ENCODE measurements around the gene POTEC.
"Not testable (repeated sequence)": the region's sequence is repeated elsewhere in the genome, so short reads cannot be mapped to it uniquely, and the experiment has no call there.

POTEC gene

GRCh38 chr18:14543446-14543964 lies at the start of gene POTEC:
Gene POTEC (minus strand): TSS chr18:14543600. CDS start chr18:14543146, 454 bp downstream.
- H3K4me3 ChIP-seq (ENCODE audit: low read depth, low read length): not testable (repeated sequence)

- no peak overlapping the region for H3K4me3 ChIP-seq (ENCODE audit: low read depth, low read length)
- TF ChIP-seq, protein P1, sequence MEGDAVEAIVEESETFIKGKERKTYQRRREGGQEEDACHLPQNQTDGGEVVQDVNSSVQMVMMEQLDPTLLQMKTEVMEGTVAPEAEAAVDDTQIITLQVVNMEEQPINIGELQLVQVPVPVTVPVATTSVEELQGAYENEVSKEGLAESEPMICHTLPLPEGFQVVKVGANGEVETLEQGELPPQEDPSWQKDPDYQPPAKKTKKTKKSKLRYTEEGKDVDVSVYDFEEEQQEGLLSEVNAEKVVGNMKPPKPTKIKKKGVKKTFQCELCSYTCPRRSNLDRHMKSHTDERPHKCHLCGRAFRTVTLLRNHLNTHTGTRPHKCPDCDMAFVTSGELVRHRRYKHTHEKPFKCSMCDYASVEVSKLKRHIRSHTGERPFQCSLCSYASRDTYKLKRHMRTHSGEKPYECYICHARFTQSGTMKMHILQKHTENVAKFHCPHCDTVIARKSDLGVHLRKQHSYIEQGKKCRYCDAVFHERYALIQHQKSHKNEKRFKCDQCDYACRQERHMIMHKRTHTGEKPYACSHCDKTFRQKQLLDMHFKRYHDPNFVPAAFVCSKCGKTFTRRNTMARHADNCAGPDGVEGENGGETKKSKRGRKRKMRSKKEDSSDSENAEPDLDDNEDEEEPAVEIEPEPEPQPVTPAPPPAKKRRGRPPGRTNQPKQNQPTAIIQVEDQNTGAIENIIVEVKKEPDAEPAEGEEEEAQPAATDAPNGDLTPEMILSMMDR (IDR thresholded peaks at IDR 0.05; ENCODE audit: low read depth, low read length): no peak
Observed at GRCh38 chr18:14577971-14578370, 34.6 kb upstream of the POTEC start.

DNA sequence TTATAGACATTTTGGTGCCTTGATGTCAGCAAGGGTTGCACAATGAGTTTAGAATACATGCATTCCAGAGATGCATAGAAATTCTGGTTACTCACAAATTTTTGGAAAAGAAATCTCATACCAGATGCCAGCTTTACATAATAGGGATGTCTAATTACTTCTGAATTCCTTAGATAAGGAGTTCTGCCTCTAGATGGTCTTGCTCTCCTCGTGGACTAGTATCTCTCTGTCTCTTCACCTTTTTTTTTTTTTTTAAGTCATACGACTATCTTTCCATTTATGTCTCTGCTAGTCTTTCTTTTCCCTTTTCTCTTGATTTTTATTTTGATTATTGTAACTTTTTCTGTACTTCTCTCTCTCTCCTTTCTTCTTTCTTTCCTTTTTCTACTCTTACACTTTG lies 16.1 kb upstream of the POTEC start:
- H3K4me3 ChIP-seq (ENCODE audit: low read depth, low read length): not testable (repeated sequence)

DNA sequence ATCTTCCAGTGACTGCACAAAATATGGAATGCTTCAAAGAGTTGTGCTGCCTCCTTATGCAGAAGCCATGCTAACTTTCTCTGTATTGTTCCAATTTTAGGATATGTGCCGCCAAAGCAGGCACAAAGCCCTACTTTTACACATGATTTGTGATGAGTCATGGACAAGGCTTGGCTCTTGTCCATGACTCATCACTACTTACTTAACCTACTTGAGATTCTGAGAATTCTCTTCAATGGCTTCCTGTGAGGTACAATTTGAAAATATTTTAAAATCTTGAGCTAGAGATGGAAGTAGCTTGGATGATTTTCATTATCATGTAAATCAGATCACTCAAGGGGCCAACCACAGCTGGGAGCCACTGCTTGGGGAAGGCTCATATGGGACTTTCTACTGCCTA lies 11.7 kb downstream of the POTEC start:
- not testable (repeated sequence) for H3K4me3 ChIP-seq (ENCODE audit: low read depth, low read length)

- not testable (repeated sequence) for H3K4me3 ChIP-seq (ENCODE audit: low read depth, low read length)
Observed at GRCh38 chr18:14510707-14511106, 32.7 kb downstream of the POTEC start.

GRCh38 chr18:14503691-14504090 lies 39.7 kb downstream of the POTEC start:
- H3K4me3 ChIP-seq (ENCODE audit: low read depth, low read length): not testable (repeated sequence)

DNA sequence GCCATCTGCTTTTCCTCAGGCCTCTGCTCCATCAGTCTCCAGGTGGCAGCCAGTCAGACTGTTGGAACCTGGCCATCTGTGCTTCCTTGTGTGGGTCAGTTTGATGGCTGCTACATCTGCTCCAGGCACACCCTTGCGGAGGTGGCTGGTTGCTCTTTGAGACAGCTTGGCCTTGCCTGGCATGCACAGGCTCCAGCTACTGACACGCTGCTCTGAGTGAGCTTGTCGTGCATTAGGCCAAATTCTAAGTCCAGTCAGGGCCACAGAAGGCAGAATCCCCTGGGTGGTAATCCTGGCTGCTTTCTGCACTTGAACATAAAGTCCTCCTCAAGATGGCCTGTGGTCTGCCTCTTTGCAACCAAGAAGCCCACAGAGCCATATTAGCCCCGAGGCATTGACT lies 41.5 kb downstream of the POTEC start:
- not testable (repeated sequence) for H3K4me3 ChIP-seq (ENCODE audit: low read depth, low read length)

GRCh38 chr18:14489256-14490014 lies 54.0 kb downstream of the POTEC start:
- H3K4me3 ChIP-seq (ENCODE audit: low read depth, low read length): not testable (repeated sequence)

DNA sequence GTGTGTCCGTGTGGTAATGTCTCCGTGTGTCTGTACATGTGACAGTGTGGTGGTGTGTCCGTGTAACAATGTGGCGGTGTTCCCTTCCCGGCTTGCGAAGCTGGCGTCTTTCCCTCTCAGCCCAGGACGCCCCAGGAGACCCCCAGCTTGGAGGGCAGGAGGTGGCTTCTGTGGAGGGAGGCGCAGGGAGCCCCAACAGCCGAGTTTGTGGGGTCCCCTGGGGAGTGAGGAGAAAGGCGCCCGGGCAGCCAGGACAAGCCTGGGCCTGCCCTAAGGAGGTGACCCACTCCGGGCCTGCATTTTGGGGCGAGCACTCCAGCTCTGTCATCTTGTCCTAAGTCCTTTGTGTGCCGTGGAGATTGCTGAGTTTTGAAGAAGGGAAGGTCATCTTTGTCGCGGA lies 54.6 kb downstream of the POTEC start:
- H3K4me3 ChIP-seq (ENCODE audit: low read depth, low read length): not testable (repeated sequence)

GRCh38 chr18:14486926-14487580 lies 56.3 kb downstream of the POTEC start:
- not testable (repeated sequence) for H3K4me3 ChIP-seq (ENCODE audit: low read depth, low read length)

- not testable (repeated sequence) for H3K4me3 ChIP-seq (ENCODE audit: low read depth, low read length)
Observed at GRCh38 chr18:14479076-14479475, 64.3 kb downstream of the POTEC start.

DNA sequence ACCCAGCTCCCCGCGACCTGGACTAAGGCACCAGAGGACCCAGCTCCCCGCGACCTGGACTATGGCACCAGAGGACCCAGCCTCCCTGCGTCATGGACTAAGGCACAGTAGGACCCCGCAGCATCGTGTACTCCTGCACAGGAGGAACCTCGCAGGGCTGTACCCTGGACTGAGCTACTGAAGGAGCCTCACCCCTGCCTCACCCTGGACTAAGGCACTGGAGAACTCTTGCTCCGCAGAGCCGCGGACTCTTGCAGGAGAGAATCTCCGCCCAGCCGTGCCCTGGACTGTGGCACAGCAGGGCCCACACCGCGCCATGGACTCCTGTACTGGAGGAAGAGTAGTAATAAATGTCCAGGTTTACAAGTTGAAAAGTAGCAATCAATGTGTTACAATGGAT lies 67.9 kb downstream of the POTEC start:
- H3K4me3 ChIP-seq (ENCODE audit: low read depth, low read length): not testable (repeated sequence)

DNA sequence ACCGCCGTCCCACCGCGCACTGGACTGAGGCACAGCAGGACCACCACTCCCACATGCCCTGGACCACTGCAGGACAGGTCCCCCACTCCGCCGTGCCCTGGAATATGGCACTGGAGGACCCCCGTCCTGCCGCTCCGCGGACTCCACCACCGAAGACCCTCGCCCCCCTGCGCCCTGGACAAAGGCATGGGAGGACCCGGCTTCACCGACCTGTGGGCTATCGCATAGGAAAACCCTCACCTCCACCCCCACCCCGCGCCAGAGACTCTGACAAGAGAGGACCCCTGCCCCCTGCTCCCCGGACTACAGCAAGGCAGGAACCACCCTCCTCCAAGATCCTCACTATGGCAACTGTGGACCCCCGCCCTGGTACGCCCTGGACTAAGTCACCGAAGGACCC lies 68.6 kb downstream of the POTEC start:
- H3K4me3 ChIP-seq (ENCODE audit: low read depth, low read length): not testable (repeated sequence)

DNA sequence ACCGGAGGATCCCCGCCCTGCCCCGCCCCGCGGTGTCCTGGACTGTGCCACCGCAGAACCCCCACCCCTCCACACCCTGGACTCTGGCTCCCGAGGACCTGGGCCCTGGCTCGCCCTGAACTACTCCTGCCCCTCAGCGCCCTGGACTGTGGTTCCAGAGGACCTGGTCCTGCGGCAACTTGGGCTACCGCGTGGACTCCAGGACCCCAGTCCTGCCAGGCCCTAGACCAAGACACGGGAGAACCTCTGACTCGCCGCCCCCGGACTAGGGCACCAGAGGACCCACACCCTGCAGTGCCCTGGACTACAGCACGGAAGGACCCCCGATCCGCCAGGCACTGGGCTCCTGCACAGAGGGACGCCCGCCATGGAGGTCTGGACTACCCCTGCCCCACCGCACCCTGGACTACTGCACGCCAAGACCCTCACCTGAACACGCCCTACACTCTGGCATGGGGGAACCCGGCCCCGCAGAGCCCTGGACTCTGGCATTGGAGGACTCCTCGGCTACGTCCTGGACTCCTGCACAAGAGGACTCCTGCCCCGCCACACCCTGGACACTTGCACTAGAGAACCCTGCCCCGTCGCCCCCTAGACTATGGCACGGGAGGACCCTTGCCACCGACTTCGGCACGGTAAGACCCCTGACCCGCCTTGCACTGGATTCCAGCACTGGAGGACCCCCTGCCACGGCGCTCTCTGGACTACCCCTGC lies 69.2 kb downstream of the POTEC start:
- H3K4me3 ChIP-seq (ENCODE audit: low read depth, low read length): not testable (repeated sequence)

DNA sequence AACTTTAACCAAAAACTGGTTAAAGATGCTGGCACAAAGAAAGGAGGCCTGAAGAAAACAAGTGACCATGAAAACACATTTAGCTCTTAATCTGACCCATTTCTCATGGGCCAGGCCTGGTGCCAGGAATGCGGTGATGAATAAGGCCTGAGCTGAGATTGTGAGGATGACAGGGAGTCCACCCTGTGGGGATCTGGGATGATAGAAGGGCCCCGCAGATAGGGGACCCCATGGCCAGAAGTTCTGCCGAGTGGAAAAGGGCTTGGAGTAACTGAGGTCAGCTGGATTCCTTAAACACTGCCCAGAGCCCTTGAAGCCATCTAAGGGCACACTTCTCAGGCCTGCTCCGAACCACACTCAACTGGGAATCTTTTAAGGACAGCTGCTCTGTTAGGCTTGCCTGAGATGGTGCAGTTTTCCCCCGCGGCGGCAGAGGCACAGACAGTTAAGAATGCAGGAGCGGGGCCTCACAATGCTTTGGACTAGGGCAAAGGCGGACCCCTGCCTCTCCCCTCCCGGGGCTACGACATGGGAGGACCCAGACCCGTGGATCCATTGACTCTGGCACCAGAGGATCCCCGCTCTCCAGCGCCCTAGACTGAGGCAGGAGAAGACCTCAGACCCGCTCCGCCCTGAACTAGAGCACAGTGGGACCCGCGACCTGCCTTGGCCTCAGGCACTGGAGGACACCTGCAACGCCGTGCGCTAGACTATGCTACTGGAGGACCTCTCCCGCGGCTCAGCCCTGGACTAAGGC lies 70.0 kb downstream of the POTEC start:
- H3K4me3 ChIP-seq (ENCODE audit: low read depth, low read length): not testable (repeated sequence)

- H3K4me3 ChIP-seq (ENCODE audit: low read depth, low read length): not testable (repeated sequence)
Observed at GRCh38 chr18:14471286-14471685, 72.1 kb downstream of the POTEC start.

DNA sequence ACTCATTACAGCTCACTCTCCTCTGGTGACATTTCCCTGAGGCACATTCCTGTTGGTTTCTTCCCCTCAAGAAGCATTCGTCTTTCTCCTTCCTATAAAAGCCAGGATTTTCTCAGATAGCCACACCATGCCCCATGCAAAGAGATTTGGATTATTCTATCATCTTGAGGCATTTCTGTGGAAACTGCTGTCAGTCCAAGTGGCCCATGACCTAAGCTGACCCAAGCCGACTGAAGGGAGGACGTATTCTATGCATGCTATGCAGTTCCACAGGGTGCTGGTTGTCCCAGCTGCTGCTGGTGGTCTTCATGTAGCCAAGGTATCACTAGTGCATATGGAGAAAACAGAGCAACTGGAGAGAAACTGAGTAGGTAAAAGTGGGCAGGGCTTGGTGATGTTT lies 73.0 kb downstream of the POTEC start:
- H3K4me3 ChIP-seq (ENCODE audit: low read depth, low read length): not testable (repeated sequence)

- H3K4me3 ChIP-seq (ENCODE audit: low read depth, low read length): not testable (repeated sequence)
Observed at GRCh38 chr18:14470046-14470445, 73.4 kb downstream of the POTEC start.

DNA sequence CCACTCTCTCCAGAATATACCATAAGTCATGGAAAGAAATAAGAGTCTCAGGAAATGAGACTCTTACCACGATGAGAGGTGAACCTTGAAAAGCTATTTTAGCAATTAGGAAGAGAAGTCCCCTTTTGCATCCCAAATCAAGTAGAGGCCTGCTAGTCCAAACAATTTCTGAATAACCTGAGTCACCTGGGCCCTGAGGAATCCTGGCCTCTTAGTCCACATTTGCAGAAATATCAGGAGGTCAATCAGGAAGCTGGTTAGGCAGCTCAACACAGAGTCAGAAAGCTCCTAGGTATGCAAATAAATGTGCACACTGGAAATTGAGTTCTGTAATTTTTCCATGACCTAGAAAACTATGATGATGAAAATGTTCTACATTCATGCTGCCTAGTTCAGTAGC lies 77.4 kb downstream of the POTEC start:
- not testable (repeated sequence) for H3K4me3 ChIP-seq (ENCODE audit: low read depth, low read length)
